ENCODE results near the gene IFIT1B. TPM values are rescaled to one million over a fixed set of nuclear protein-coding genes. Genes with fewer than 3 reads are reported as not detected.

The IFIT1B gene
- total RNA-seq, 1 experiment from 2014 or later: not detected

GRCh38 chr10:89348481-89348880, 29.4 kb upstream of the IFIT1B start:
- Histone ChIP-seq H3K9me2 (ENCODE audit: insufficient read depth) (no peaks in the 10 kb centered on the region), H3K36me3 (ENCODE audit: control insufficient read depth in 1 of 2, insufficient read depth in 2 of 2, low read length in 2 of 2) (no peaks in the 10 kb centered on the region), H3K27me3 (ENCODE audit: insufficient read depth, low read length) (no peaks in the 10 kb centered on the region), H3K4me2 (ENCODE audit: low read length) (no peak overlapping the region), H3K9me3 (ENCODE audit: control insufficient read depth in 1 of 2, insufficient read depth in 1 of 2, low read depth in 1 of 2, low read length in 2 of 2) (no peaks in the 10 kb centered on the region), H3K27ac (ENCODE audit: low read depth, low read length) (no peak overlapping the region), H3K4me3 (replicated peaks in 1 of 2; ENCODE audit: low read depth in 1 of 2, low read length in 2 of 2) (no peak overlapping the region), H3K4me1 (ENCODE audit: control insufficient read depth in 1 of 2, insufficient read depth in 2 of 2, low read length in 2 of 2) (peaks cover 16 to 25% of the 10 kb centered on the region in 2 experiments), H3K79me2 (ENCODE audit: insufficient read depth, low read length) (no peaks in the 10 kb centered on the region), H2AFZ (ENCODE audit: low read depth, low read length, poor library complexity, severe bottlenecking) (no peak overlapping the region), H4K20me1 (ENCODE audit: insufficient read depth) (no peaks in the 10 kb centered on the region), H3K9ac (ENCODE audit: low read length) (no peak overlapping the region)
- DNase-seq (ENCODE audit: low read depth, low spot score) (no peak), ATAC-seq (no peak)
- ChIA-PET CTCF (no interaction called here), RAD21 (ENCODE audit: low non-redundant PET in 1 of 2, low total read pairs in 2 of 2, uncharacterized antibody in 2 of 2, unreplicated experiment in 2 of 2) (no interaction called here), POLR2A (no interaction called here)
- TF ChIP-seq FOSL1 (IDR thresholded peaks at IDR 0.05; ENCODE audit: low read depth): no peak
- TF ChIP-seq SIN3A (IDR thresholded peaks at IDR 0.05; ENCODE audit: low read depth): no peak
- TF ChIP-seq YY1 (IDR thresholded peaks at IDR 0.05; ENCODE audit: extremely low read depth, insufficient replicate concordance, low read depth, low read length): no peak
- TF ChIP-seq ELF1 (IDR thresholded peaks at IDR 0.05; ENCODE audit: borderline replicate concordance, low read depth): no peak
- no peak for TF ChIP-seq SP1 (IDR thresholded peaks at IDR 0.05; ENCODE audit: low read depth)
- TF ChIP-seq MAX (IDR thresholded peaks at IDR 0.05): no peak
- no peak for TF ChIP-seq JUND (IDR thresholded peaks at IDR 0.05)
- no peak for TF ChIP-seq CBX3 (IDR thresholded peaks at IDR 0.05; ENCODE audit: low read depth)
- intact Hi-C loops (cut with micrococcal nuclease): no loop called here
- BruUV-seq (replicated peaks): no TSS peak

GRCh38 chr10:89348975-89349374, 28.9 kb upstream of the IFIT1B start:
- POLR2A ChIA-PET: no interaction called here
- Histone ChIP-seq H3K9me2 (ENCODE audit: insufficient read depth) (no peaks in the 10 kb centered on the region), H3K79me2 (ENCODE audit: insufficient read depth, low read length) (no peaks in the 10 kb centered on the region), H3K4me1 (ENCODE audit: control insufficient read depth in 1 of 2, insufficient read depth in 2 of 2, low read length in 2 of 2) (peaks cover 16 to 25% of the 10 kb centered on the region in 2 experiments), H3K4me2 (ENCODE audit: low read length) (no peak overlapping the region), H3K36me3 (ENCODE audit: control insufficient read depth in 1 of 2, insufficient read depth in 2 of 2, low read length in 2 of 2) (no peaks in the 10 kb centered on the region), H3K9ac (ENCODE audit: low read length) (no peak overlapping the region), H3K27ac (ENCODE audit: low read depth, low read length) (no peak overlapping the region), H3K9me3 (ENCODE audit: control insufficient read depth in 1 of 2, insufficient read depth in 1 of 2, low read depth in 1 of 2, low read length in 2 of 2) (no peaks in the 10 kb centered on the region), H3K4me3 (replicated peaks in 1 of 2; ENCODE audit: low read depth in 1 of 2, low read length in 2 of 2) (no peak overlapping the region), H3K27me3 (ENCODE audit: insufficient read depth, low read length) (no peaks in the 10 kb centered on the region), H2AFZ (ENCODE audit: low read depth, low read length, poor library complexity, severe bottlenecking) (no peak overlapping the region), H4K20me1 (ENCODE audit: insufficient read depth) (no peaks in the 10 kb centered on the region)
- DNase-seq (ENCODE audit: low read depth, low spot score): no peak
- ATAC-seq: no peak
- TF ChIP-seq CEBPB (IDR thresholded peaks at IDR 0.05; ENCODE audit: low read depth) (no peak), FOSL1 (IDR thresholded peaks at IDR 0.05; ENCODE audit: low read depth) (no peak), REST (IDR thresholded peaks at IDR 0.05; ENCODE audit: low read depth) (no peak), ELF1 (IDR thresholded peaks at IDR 0.05; ENCODE audit: borderline replicate concordance, low read depth) (no peak), POLR2AphosphoS5 (IDR thresholded peaks at IDR 0.05; ENCODE audit: low read depth, low read length) (no peak), POLR2A (IDR thresholded peaks at IDR 0.05; ENCODE audit: borderline replicate concordance, extremely low read depth, insufficient read depth, insufficient read length) (no peak), ZFX (IDR thresholded peaks at IDR 0.05) (no peak), ATF3 (IDR thresholded peaks at IDR 0.05) (no peak), EGR1 (IDR thresholded peaks at IDR 0.05; ENCODE audit: low read depth) (no peak), RAD21 (IDR thresholded peaks at IDR 0.05; ENCODE audit: low read depth) (no peak), SRF (IDR thresholded peaks at IDR 0.05; ENCODE audit: low read depth) (no peak), ZNF274 (IDR thresholded peaks at IDR 0.05; ENCODE audit: low read depth, low read length) (no peak), SIN3A (IDR thresholded peaks at IDR 0.05; ENCODE audit: low read depth) (no peak), TCF7L2 (IDR thresholded peaks at IDR 0.05; ENCODE audit: borderline replicate concordance, extremely low read depth, insufficient read depth, insufficient read length) (no peak), JUND (IDR thresholded peaks at IDR 0.05) (no peak), CBX3 (IDR thresholded peaks at IDR 0.05; ENCODE audit: low read depth) (no peak), EZH2 (IDR thresholded peaks at IDR 0.05) (no peak)
- RAD21 ChIA-PET (ENCODE audit: low non-redundant PET in 1 of 2, low total read pairs in 2 of 2, uncharacterized antibody in 2 of 2, unreplicated experiment in 2 of 2): no interaction called here
- no TSS peak for BruUV-seq (replicated peaks)
- CTCF ChIA-PET: no interaction called here
- intact Hi-C loops (cut with micrococcal nuclease): no loop called here

Measured in HCT116 (cell line).